Subcutaneous abdominal adipose tissue (tissue), 5 donors: Measurements from ENCODE around the gene SMURF1.

Source experiments
- H3K27ac ChIP-seq: one replicate; pipeline ENCODE4 v1.7.0; 2013; ENCODE audit warnings: low read depth, mild to moderate bottlenecking, inconsistent platforms, low read length, moderate library complexity
- H3K27me3 ChIP-seq, 5 donors: one replicate each; pipeline ENCODE4 v1.7.0; 2013; ENCODE audit warnings: low read length in 5 of 5, inconsistent platforms in 1 of 5; ENCODE audit not compliant: control insufficient read depth in 5 of 5, insufficient read depth in 4 of 5
- H3K36me3 ChIP-seq, 5 donors: one replicate each; pipeline ENCODE4 v1.7.0; 2013; ENCODE audit warnings: low read length in 5 of 5; ENCODE audit not compliant: control insufficient read depth in 5 of 5, insufficient read depth in 5 of 5
- H3K4me1 ChIP-seq, 5 donors: one replicate each; pipeline ENCODE4 v1.7.0; 2013; ENCODE audit warnings: low read length in 5 of 5, mild to moderate bottlenecking in 3 of 5, moderate library complexity in 1 of 5; ENCODE audit not compliant: control insufficient read depth in 5 of 5, insufficient read depth in 5 of 5
- H3K4me3 ChIP-seq, 5 donors: one replicate each; pipeline ENCODE4 v1.7.0; 2013; ENCODE audit warnings: low read length in 5 of 5, low read depth in 1 of 5
- H3K9ac ChIP-seq, 5 donors: one replicate each; pipeline ENCODE4 v1.7.0; 2013; ENCODE audit warnings: low read length in 5 of 5, mild to moderate bottlenecking in 4 of 5, moderate library complexity in 3 of 5
- H3K9me3 ChIP-seq, 5 donors: one replicate each; pipeline ENCODE4 v1.7.0; 2013; ENCODE audit warnings: low read length in 5 of 5; ENCODE audit not compliant: control insufficient read depth in 5 of 5
- donor health status: healthy.
- donor health status: healthy.
- donor health status: healthy.
- donor health status: healthy.
- donor health status: healthy.

Gene SMURF1

GRCh38 chr7:99143853-99144672, at the start of gene SMURF1:
Gene SMURF1, minus strand, starts transcription at chr7:99144108. Its CDS starts 328 bp downstream, at chr7:99143780.
- H3K4me3 ChIP-seq = peak within 1 kb of the TSS; percentile 80 to 91 (median 85)
- peak within 1 kb of the TSS; percentile 93 for H3K27ac ChIP-seq
- peak within 1 kb of the TSS; percentile 82 to 89 (median 84) for H3K9ac ChIP-seq
- peaks cover 0 to 35% (median 28%) of the 10 kb centered on the region in 5 donors for H3K4me1 ChIP-seq
- H3K27me3 ChIP-seq = no peaks in the 10 kb centered on the region
- no peaks in the 10 kb centered on the region for H3K36me3 ChIP-seq
- no peaks in the 10 kb centered on the region for H3K9me3 ChIP-seq

- Histone ChIP-seq H3K27ac (no peak overlapping the region), H3K36me3 (no peaks in the 10 kb centered on the region), H3K27me3 (no peaks in the 10 kb centered on the region), H3K9me3 (peaks cover 0 to 7% (median 0%) of the 10 kb centered on the region in 5 donors), H3K4me1 (peaks cover 0 to 10% (median 0%) of the 10 kb centered on the region in 5 donors), H3K9ac (no peak overlapping the region), H3K4me3 (no peak overlapping the region)
Measured at GRCh38 chr7:99191869-99192596, 48.1 kb upstream of the SMURF1 start.

GRCh38 chr7:99190359-99191009, 46.6 kb upstream of the SMURF1 start:
- Histone ChIP-seq H3K9me3 (no peaks in the 10 kb centered on the region), H3K27ac (no peak overlapping the region)

GRCh38 chr7:99189222-99189621, 45.3 kb upstream of the SMURF1 start:
- no peak overlapping the region for H3K9ac ChIP-seq
- H3K27ac ChIP-seq = no peak overlapping the region
- no peaks in the 10 kb centered on the region for H3K27me3 ChIP-seq
- no peaks in the 10 kb centered on the region for H3K9me3 ChIP-seq
- H3K4me1 ChIP-seq = peaks cover 0 to 10% (median 0%) of the 10 kb centered on the region in 5 donors
- H3K36me3 ChIP-seq = no peaks in the 10 kb centered on the region
- H3K4me3 ChIP-seq = no peak overlapping the region

More at GRCh38 chr7:99190359-99191009, 46.6 kb upstream of the SMURF1 start:
- no peak overlapping the region for H3K9ac ChIP-seq
- H3K27me3 ChIP-seq = no peaks in the 10 kb centered on the region
- peaks cover 0 to 10% (median 0%) of the 10 kb centered on the region in 5 donors for H3K4me1 ChIP-seq
- no peaks in the 10 kb centered on the region for H3K36me3 ChIP-seq
- H3K4me3 ChIP-seq = no peak overlapping the region

- H3K9ac ChIP-seq = no peak overlapping the region
- no peaks in the 10 kb centered on the region for H3K27me3 ChIP-seq
- no peaks in the 10 kb centered on the region for H3K36me3 ChIP-seq
- H3K4me1 ChIP-seq = peaks cover 0 to 10% (median 0%) of the 10 kb centered on the region in 5 donors
- no peak overlapping the region for H3K27ac ChIP-seq
- no peaks in the 10 kb centered on the region for H3K9me3 ChIP-seq
- no peak overlapping the region for H3K4me3 ChIP-seq
Measured at GRCh38 chr7:99188221-99188620, 44.3 kb upstream of the SMURF1 start.

- Histone ChIP-seq H3K4me3 (no peak overlapping the region), H3K36me3 (no peaks in the 10 kb centered on the region), H3K27me3 (peaks cover 0 to 4% (median 0%) of the 10 kb centered on the region in 5 donors), H3K27ac (no peak overlapping the region), H3K9ac (no peak overlapping the region), H3K4me1 (peaks cover 0 to under 1% (median 0%) of the 10 kb centered on the region in 5 donors), H3K9me3 (no peaks in the 10 kb centered on the region)
Measured at GRCh38 chr7:99184532-99185218, 40.8 kb upstream of the SMURF1 start.

GRCh38 chr7:99180067-99180650, 36.3 kb upstream of the SMURF1 start:
- Histone ChIP-seq H3K9me3 (no peaks in the 10 kb centered on the region), H3K27me3 (peaks cover 0 to 4% (median 0%) of the 10 kb centered on the region in 5 donors), H3K4me1 (no peaks in the 10 kb centered on the region), H3K27ac (no peak overlapping the region), H3K36me3 (no peaks in the 10 kb centered on the region), H3K4me3 (no peak overlapping the region), H3K9ac (no peak overlapping the region)

- Histone ChIP-seq H3K9me3 (no peaks in the 10 kb centered on the region), H3K4me1 (no peaks in the 10 kb centered on the region)
Measured at GRCh38 chr7:99177165-99177564, 33.3 kb upstream of the SMURF1 start.

GRCh38 chr7:99173787-99174186, 29.9 kb upstream of the SMURF1 start:
- Histone ChIP-seq H3K27ac (no peak overlapping the region), H3K36me3 (no peaks in the 10 kb centered on the region), H3K9ac (no peak overlapping the region)

More at GRCh38 chr7:99177165-99177564, 33.3 kb upstream of the SMURF1 start:
- Histone ChIP-seq H3K4me3 (no peak overlapping the region), H3K9ac (no peak overlapping the region), H3K36me3 (no peaks in the 10 kb centered on the region), H3K27me3 (peaks cover 0 to 4% (median 0%) of the 10 kb centered on the region in 5 donors), H3K27ac (no peak overlapping the region)

More at GRCh38 chr7:99173787-99174186, 29.9 kb upstream of the SMURF1 start:
- Histone ChIP-seq H3K4me3 (no peak overlapping the region), H3K4me1 (no peaks in the 10 kb centered on the region), H3K27me3 (no peaks in the 10 kb centered on the region), H3K9me3 (no peaks in the 10 kb centered on the region)
